OCI-M2 (cell line): ENCODE measurements around the gene PON1.

Source experiments
- DNase-seq: peaks from one replicate; lab custom pipeline; 2025; ENCODE audit not compliant: unreplicated experiment; lab: John Stamatoyannopoulos, UW

Gene PON1

GRCh38 chr7:95324431-95324830 is at the start of gene PON1:
Gene PON1 (minus strand): TSS chr7:95324532. CDS start chr7:95324475, 57 bp downstream.
- no peak for DNase-seq

DNA sequence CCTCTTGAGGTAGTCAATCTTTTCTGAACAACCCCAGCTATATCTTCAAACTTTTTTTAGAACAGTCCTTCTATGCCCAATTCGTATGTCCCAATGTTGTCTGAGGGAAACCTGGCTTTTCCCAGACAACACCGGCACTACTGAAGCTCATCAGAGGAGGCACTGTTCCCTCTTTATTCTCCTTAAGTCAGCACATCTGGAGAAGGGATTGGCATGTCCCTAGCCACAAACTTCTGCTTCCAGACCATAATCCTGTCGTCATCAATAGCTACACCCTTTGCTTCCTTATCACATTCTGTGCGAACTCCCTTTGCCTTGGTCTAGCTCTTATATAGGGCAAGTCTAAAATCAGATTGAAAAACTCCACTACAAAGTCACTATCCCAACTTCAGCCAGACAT is 49.0 kb upstream of the PON1 start:
- DNase-seq, result no peak

GRCh38 chr7:95368235-95368634 is 43.9 kb upstream of the PON1 start:
- no peak for DNase-seq

DNA sequence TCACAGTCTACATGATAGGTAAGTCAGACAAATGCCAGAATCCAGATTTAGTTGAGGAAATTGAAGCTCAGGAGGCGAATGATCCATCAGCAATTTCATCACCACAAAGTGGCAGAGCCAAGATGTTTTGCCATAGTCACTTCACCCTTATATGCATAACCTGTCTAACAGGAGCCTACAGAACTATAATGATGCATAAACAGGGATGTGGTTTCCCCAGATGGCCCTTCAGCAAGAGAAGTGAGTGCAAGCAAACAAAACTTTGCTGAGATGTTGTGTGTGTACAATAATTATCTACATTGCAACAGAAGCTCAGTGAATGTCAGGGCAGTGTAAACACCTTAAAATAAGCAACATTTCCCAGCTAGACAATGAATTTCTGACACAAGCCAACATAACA is 43.3 kb upstream of the PON1 start:
- DNase-seq, result no peak

- no peak for DNase-seq
Measured at GRCh38 chr7:95365151-95365550, 40.8 kb upstream of the PON1 start.

GRCh38 chr7:95357623-95358022 is 33.3 kb upstream of the PON1 start:
- no peak for DNase-seq

DNA sequence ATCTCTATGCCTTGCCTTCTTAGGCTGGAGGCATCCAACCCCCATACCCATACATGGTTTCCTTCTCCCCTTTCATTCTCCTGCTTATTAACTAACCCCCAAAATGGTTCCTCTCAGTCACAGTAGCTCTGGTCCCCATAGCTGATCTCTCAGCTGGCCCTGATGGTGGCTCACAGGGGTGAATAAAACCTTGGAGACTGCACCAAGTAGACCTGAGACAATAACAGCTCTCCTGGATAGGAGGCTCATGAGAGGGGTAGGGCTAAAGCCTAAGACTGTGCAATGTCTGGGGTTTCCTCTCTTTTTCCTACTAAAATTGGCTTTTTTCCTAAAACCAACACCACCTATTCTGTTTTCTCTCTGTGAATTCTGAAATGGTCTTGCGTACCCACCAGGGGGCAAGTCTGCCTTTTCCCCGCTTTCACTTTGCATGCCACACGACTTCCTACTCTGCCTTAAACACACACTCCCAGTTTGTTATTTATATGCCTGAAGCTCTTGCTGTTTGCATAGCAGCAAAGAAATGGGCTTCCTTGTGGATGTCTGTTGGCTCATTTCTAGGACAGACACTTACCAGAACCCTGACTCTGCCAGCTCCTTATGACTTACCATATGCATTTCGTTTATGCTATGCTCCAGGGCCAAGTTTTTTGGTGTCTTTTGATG is 18.4 kb upstream of the PON1 start:
- no peak for DNase-seq

- DNase-seq, result no peak
Measured at GRCh38 chr7:95342029-95342428, 17.7 kb upstream of the PON1 start.

- DNase-seq, result no peak
Measured at GRCh38 chr7:95340491-95340890, 16.2 kb upstream of the PON1 start.

- DNase-seq, result no peak
Measured at GRCh38 chr7:95338832-95339231, 14.5 kb upstream of the PON1 start.

- no peak for DNase-seq
Measured at GRCh38 chr7:95335093-95335492, 10.8 kb upstream of the PON1 start.

- no peak for DNase-seq
Measured at GRCh38 chr7:95334447-95334846, 10.1 kb upstream of the PON1 start.

GRCh38 chr7:95330961-95331337 is 6.6 kb upstream of the PON1 start:
- DNase-seq, result no peak

- no peak for DNase-seq
Measured at GRCh38 chr7:95330204-95330960, 6.0 kb upstream of the PON1 start.

DNA sequence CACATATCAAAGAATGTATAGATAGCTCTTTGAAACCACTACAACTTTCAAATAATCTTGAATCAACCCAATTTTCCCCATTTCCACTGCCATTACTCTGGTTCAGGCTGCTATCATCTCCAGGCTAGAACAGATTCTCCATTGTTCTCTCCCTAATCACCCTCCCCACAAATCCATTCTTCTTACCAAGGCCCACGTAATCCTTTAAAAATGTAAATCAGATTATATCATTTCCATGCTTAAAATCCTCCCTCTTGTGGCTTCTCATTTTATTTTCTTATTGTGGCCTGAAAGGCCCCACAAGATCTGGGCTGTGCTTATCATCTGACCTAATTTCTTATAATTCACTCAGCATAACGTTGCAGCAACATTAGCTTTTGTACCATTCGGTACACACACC is 3.0 kb upstream of the PON1 start:
- no peak for DNase-seq

GRCh38 chr7:95323410-95324129 is 762 bp downstream of the PON1 start:
- no peak for DNase-seq

DNA sequence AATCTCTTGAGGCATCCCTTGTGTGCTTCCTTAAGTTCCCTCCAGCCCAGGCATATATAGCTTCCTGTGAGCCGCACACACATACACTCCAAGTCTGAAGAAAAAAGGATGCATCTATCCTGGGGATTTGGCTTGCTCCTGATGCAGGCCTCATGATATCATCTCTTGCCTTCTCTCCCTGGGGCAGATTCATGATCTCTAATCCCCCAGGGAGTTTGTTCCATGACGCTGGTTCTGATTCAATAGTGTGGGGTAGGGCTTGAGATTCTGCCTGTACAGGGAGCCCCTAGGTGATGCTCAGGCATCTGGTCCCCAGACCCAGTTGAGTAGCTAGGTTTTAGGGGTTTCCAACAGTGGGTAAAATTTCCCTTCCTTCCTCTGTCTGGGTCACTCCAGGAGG is 1.5 kb downstream of the PON1 start:
- no peak for DNase-seq

DNA sequence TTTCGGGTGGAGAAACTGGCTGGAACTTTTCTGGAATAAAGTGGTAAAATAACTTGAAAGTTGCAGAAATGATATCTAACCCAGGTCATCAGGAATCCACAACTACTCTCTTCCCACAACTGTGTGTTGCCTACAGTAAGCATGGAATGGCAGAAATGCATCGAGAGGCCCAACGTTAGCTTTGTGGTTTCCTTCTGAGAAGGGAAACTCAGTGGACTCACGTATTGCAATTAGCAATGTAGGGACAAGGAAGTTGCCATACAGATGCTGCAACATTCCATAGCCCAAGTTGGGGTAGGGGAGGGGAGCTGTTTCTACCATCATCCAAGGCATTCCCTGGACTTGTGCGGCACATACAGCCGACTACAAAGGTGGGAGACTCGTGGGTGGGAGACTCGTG is 1.9 kb downstream of the PON1 start:
- DNase-seq, result no peak

DNA sequence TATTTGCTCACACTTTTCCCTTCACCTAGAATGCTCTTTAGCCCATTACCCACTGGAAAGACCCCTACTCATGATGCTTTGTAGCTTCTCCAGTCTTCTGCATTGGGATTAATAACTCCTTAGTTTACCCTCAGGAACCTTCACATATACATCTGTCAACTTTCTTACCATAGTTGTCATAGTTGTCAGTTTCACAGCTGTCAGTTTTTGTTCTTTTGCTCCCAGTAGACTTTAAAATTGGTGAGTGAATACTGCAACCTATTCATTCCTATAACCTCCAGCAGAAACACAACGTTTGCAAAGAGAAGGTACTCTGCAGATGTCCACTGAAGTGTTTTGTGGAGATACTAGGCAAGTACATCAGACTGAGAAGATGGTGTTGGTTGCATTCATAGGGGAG is 2.6 kb downstream of the PON1 start:
- no peak for DNase-seq

GRCh38 chr7:95320651-95321050 is 3.7 kb downstream of the PON1 start:
- no peak for DNase-seq

DNA sequence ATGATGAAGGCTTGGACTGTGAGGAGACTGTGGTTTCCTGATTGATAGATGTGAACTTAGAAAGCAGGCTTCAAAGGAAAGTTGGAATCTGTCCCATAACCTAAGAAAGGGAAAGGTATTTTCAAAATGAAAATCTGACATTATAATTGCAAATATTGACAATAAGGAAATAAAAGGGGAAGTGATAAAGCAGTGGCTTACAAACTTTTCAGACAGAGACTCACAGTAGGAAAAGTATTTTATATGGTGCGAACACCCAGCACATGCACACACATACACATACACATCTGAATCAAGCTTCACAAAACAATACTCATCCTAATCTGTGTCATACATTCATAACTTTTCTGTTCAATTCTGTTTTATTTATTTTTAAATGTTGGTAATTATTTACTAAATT is 4.8 kb downstream of the PON1 start:
- DNase-seq, result no peak

DNA sequence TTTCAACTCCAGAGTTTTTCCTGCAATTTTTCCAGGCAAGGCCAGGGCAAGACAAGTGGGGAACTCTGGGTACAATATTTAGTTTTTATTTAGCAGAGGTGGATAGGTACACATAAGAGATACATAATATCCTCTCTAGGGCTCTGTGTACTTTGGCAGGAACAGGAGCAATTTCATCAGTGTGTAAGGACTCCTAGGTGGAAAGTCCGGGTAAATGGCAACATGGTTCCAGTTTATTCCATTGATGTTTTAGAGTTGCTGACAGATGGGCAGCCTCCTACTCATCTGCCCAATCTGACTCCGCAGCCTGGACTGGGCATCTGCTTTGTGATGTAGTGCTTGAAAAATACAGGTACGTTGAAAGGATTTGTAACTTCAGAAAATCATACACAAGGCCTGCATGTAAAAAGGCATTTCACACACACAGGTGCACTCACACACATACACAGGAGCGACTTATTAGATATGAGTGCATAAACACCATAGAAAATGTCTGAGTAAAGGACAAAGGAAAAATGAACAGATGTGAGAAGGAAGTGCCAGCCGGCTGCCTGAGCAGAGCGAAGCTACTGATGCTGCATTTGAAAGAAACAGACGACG is 5.7 kb downstream of the PON1 start:
- no peak for DNase-seq
